Loucy (cell line): ENCODE measurements around the gene SCAF1.

Source experiments
- CTCF ChIP-seq: fragments of 200-600 bp; sonication (generic); conservative IDR thresholded peaks from 2 replicates; pipeline ENCODE4 v1.5.1; 2014; ENCODE audit warnings: mild to moderate bottlenecking, antibody characterized with exemption, low read length
- EZH2phosphoT487 ChIP-seq: fragments of 200-600 bp; IDR thresholded peaks from 2 replicates; pipeline ENCODE4 v1.6.1; 2018; ENCODE audit warnings: antibody characterized with exemption, mild to moderate bottlenecking, moderate library complexity, borderline replicate concordance

DNA sequence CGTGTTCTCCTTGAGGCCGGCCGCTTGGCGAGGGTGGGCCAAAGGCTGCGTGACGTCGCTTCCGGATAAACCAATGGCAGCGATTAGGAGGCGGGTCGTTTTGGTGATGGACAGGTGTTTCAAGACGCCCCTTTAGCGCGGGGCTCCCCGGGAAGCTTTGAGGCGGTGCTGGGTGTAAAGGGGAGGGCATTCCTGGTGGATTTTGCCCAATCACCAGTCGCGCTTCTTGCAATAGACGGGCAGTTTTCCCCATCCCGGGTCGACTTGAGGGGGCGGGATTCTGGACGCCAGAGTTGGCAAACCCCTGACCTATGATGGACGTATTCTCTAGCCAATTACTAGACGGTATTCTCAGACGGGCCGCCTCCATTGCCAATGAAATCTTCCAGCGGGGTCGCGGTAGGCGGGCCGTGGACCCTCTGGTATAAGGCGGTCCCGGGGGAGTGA is 34.8 kb downstream of the SCAF1 start:
- TF ChIP-seq CTCF: no peak
- no peak for TF ChIP-seq EZH2phosphoT487
